ENCODE measurements around the gene FADS3.

The FADS3 gene

GRCh38 chr11:61853698-61854169 is 37.6 kb downstream of the FADS3 start:
- no peak overlapping the region for H3K4me3 ChIP-seq (ENCODE audit: insufficient read length, low read depth)
- no peak for DNase-seq (ENCODE audit: low read depth, low spot score)
- no peak overlapping the region for H3K9ac ChIP-seq (ENCODE audit: insufficient read length, low read depth)
- H3K36me3 ChIP-seq (ENCODE audit: insufficient read depth, insufficient read length, low read length), result peaks cover 83% of the 10 kb centered on the region
- H3K27me3 ChIP-seq (ENCODE audit: insufficient read depth, insufficient read length), result no peaks in the 10 kb centered on the region
- no peaks in the 10 kb centered on the region for H3K9me3 ChIP-seq (ENCODE audit: insufficient read depth, low read length)
- TF ChIP-seq YY1 (IDR thresholded peaks at IDR 0.05; ENCODE audit: insufficient read depth, insufficient read length), result no peak
- no peak for TF ChIP-seq SUZ12 (IDR thresholded peaks at IDR 0.05; ENCODE audit: extremely low read depth, insufficient read depth, insufficient read length)
- no peak for TF ChIP-seq ZNF274 (IDR thresholded peaks at IDR 0.05; ENCODE audit: low read depth, low read length)
- peaks cover 14% of the 10 kb centered on the region for H3K4me1 ChIP-seq (ENCODE audit: insufficient read depth, insufficient read length)

GRCh38 chr11:61851900-61852295 is 39.4 kb downstream of the FADS3 start:
- TF ChIP-seq YY1 (IDR thresholded peaks at IDR 0.05; ENCODE audit: insufficient read depth, insufficient read length), result no peak
- TF ChIP-seq ZNF274 (IDR thresholded peaks at IDR 0.05; ENCODE audit: low read depth, low read length), result no peak
- TF ChIP-seq SUZ12 (IDR thresholded peaks at IDR 0.05; ENCODE audit: extremely low read depth, insufficient read depth, insufficient read length), result no peak
- no peak overlapping the region for H3K4me3 ChIP-seq (ENCODE audit: insufficient read length, low read depth)
- peaks cover 88% of the 10 kb centered on the region for H3K36me3 ChIP-seq (ENCODE audit: insufficient read depth, insufficient read length, low read length)
- no peak for DNase-seq (ENCODE audit: low read depth, low spot score)
- peaks cover 14% of the 10 kb centered on the region for H3K4me1 ChIP-seq (ENCODE audit: insufficient read depth, insufficient read length)
- no peaks in the 10 kb centered on the region for H3K9me3 ChIP-seq (ENCODE audit: insufficient read depth, low read length)
- no peak overlapping the region for H3K9ac ChIP-seq (ENCODE audit: insufficient read length, low read depth)
- no peaks in the 10 kb centered on the region for H3K27me3 ChIP-seq (ENCODE audit: insufficient read depth, insufficient read length)

GRCh38 chr11:61851113-61851899 is 40.0 kb downstream of the FADS3 start:
- TF ChIP-seq YY1 (IDR thresholded peaks at IDR 0.05; ENCODE audit: insufficient read depth, insufficient read length) (no peak), ZNF274 (IDR thresholded peaks at IDR 0.05; ENCODE audit: low read depth, low read length) (no peak), SUZ12 (IDR thresholded peaks at IDR 0.05; ENCODE audit: extremely low read depth, insufficient read depth, insufficient read length) (no peak)
- H3K27me3 ChIP-seq (ENCODE audit: insufficient read depth, insufficient read length), result no peaks in the 10 kb centered on the region
- no peak for DNase-seq (ENCODE audit: low read depth, low spot score)
- H3K9me3 ChIP-seq (ENCODE audit: insufficient read depth, low read length), result no peaks in the 10 kb centered on the region
- H3K36me3 ChIP-seq (ENCODE audit: insufficient read depth, insufficient read length, low read length), result peaks cover 87% of the 10 kb centered on the region
- H3K4me1 ChIP-seq (ENCODE audit: insufficient read depth, insufficient read length), result peaks cover 14% of the 10 kb centered on the region
- no peak overlapping the region for H3K4me3 ChIP-seq (ENCODE audit: insufficient read length, low read depth)
- H3K9ac ChIP-seq (ENCODE audit: insufficient read length, low read depth), result no peak overlapping the region

- Histone ChIP-seq H3K4me1 (ENCODE audit: insufficient read depth, insufficient read length) (peaks cover 10% of the 10 kb centered on the region), H3K36me3 (ENCODE audit: insufficient read depth, insufficient read length, low read length) (peaks cover 81% of the 10 kb centered on the region), H3K4me3 (ENCODE audit: insufficient read length, low read depth) (no peak overlapping the region), H3K27me3 (ENCODE audit: insufficient read depth, insufficient read length) (no peaks in the 10 kb centered on the region), H3K9ac (ENCODE audit: insufficient read length, low read depth) (no peak overlapping the region), H3K9me3 (ENCODE audit: insufficient read depth, low read length) (no peaks in the 10 kb centered on the region)
- DNase-seq (ENCODE audit: low read depth, low spot score), result no peak
- TF ChIP-seq ZNF274 (IDR thresholded peaks at IDR 0.05; ENCODE audit: low read depth, low read length), result no peak
- no peak for TF ChIP-seq YY1 (IDR thresholded peaks at IDR 0.05; ENCODE audit: insufficient read depth, insufficient read length)
- TF ChIP-seq SUZ12 (IDR thresholded peaks at IDR 0.05; ENCODE audit: extremely low read depth, insufficient read depth, insufficient read length), result no peak
These were observed 40.7 kb downstream of the FADS3 start for GRCh38 chr11:61850687-61851086.

GRCh38 chr11:61848631-61849030 is 42.7 kb downstream of the FADS3 start:
- Histone ChIP-seq H3K36me3 (ENCODE audit: insufficient read depth, insufficient read length, low read length) (peaks cover 70% of the 10 kb centered on the region), H3K4me3 (ENCODE audit: insufficient read length, low read depth) (no peak overlapping the region), H3K9me3 (ENCODE audit: insufficient read depth, low read length) (no peaks in the 10 kb centered on the region), H3K4me1 (ENCODE audit: insufficient read depth, insufficient read length) (peaks cover 2% of the 10 kb centered on the region), H3K27me3 (ENCODE audit: insufficient read depth, insufficient read length) (no peaks in the 10 kb centered on the region), H3K9ac (ENCODE audit: insufficient read length, low read depth) (no peak overlapping the region)
- no peak for TF ChIP-seq SUZ12 (IDR thresholded peaks at IDR 0.05; ENCODE audit: extremely low read depth, insufficient read depth, insufficient read length)
- no peak for DNase-seq (ENCODE audit: low read depth, low spot score)

- TF ChIP-seq SUZ12 (IDR thresholded peaks at IDR 0.05; ENCODE audit: extremely low read depth, insufficient read depth, insufficient read length) (no peak), ZNF274 (IDR thresholded peaks at IDR 0.05; ENCODE audit: low read depth, low read length) (no peak)
- Histone ChIP-seq H3K27me3 (ENCODE audit: insufficient read depth, insufficient read length) (no peaks in the 10 kb centered on the region), H3K36me3 (ENCODE audit: insufficient read depth, insufficient read length, low read length) (peaks cover 71% of the 10 kb centered on the region), H3K9ac (ENCODE audit: insufficient read length, low read depth) (no peak overlapping the region), H3K4me1 (ENCODE audit: insufficient read depth, insufficient read length) (no peaks in the 10 kb centered on the region), H3K4me3 (ENCODE audit: insufficient read length, low read depth) (no peak overlapping the region), H3K9me3 (ENCODE audit: insufficient read depth, low read length) (no peaks in the 10 kb centered on the region)
- DNase-seq (ENCODE audit: low read depth, low spot score), result no peak
These were observed 43.3 kb downstream of the FADS3 start for GRCh38 chr11:61847914-61848581.

- no peak for DNase-seq (ENCODE audit: low read depth, low spot score)
- no peak overlapping the region for H3K9ac ChIP-seq (ENCODE audit: insufficient read length, low read depth)
- H3K4me3 ChIP-seq (ENCODE audit: insufficient read length, low read depth), result no peak overlapping the region
- H3K9me3 ChIP-seq (ENCODE audit: insufficient read depth, low read length), result no peaks in the 10 kb centered on the region
- no peaks in the 10 kb centered on the region for H3K27me3 ChIP-seq (ENCODE audit: insufficient read depth, insufficient read length)
- no peaks in the 10 kb centered on the region for H3K4me1 ChIP-seq (ENCODE audit: insufficient read depth, insufficient read length)
- H3K36me3 ChIP-seq (ENCODE audit: insufficient read depth, insufficient read length, low read length), result peaks cover 79% of the 10 kb centered on the region
- TF ChIP-seq ZNF274 (IDR thresholded peaks at IDR 0.05; ENCODE audit: low read depth, low read length), result no peak
- TF ChIP-seq SUZ12 (IDR thresholded peaks at IDR 0.05; ENCODE audit: extremely low read depth, insufficient read depth, insufficient read length), result no peak
- TF ChIP-seq YY1 (IDR thresholded peaks at IDR 0.05; ENCODE audit: insufficient read depth, insufficient read length), result no peak
These were observed 44.9 kb downstream of the FADS3 start for GRCh38 chr11:61846362-61847020.

Data from NT2/D1 (cell line).